EH (cell line): ENCODE results near the gene HIPK2.
"Not testable (repeated sequence)": the region's sequence is repeated elsewhere in the genome, so short reads cannot be mapped to it uniquely, and the experiment has no call there.

Experiments
- DNase-seq: peaks from one replicate; pipeline ENCODE4 v3.0.0-alpha.2; 2015; ENCODE audit warnings: low read depth

The HIPK2 gene

DNA sequence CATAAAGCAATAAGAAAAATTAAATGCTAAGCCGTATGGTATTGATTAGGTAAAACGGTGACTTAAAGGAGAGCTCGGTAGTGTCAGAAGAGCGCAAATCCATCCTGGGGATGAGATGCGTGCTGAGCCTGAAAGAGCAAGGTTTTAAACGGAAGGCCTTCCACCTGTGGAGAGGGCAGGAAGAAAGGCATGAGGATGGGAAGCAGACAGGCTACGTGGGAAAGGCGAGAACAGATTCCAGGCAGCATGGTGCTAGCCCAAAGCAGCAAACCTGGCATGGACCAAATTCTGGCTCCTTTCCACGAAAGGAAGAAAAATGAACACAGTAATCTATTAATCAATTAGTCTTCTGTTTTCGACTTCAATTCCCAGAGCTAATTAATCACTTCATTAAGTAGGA, 103.5 kb downstream of the HIPK2 start:
- DNase-seq: no peak

DNA sequence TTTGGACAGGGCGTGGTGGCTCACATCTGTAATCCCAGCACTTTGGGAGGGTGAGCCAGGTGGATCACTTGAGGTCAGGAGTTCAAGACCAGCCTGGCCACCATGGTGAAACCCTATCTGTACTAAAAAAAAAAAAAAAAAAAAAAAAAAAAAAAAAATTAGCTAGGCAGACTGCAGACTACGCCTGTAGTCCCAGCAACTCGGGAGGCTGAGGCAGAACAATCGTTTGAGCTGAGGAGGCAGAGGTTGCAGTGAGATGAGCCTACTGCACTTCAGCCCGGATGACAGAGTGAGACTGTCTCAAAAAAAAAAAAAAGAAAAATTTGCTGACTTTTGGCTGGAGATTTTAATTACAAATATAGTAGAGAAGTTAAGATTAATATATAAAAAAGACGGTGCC, 104.0 kb downstream of the HIPK2 start:
- no peak for DNase-seq

DNA sequence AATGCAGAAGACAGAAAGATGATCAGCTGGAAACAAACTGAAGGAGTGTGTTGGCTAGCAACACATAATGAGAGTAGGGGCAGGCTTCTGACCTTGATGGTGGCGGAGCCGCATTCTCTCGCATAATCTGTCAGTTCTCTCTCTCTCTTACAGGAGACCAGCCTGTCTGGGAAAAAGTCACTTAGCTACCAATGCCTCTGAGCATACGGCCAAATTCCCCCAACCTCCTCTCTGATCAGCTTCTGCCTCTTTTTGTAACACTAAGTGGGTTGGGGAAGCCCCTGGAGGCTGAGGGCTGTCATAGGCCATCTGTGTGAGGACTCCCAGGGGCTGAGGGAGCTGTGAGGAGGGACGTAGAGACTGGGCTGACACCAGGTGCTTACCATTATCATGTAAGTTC, 104.6 kb downstream of the HIPK2 start:
- no peak for DNase-seq

DNA sequence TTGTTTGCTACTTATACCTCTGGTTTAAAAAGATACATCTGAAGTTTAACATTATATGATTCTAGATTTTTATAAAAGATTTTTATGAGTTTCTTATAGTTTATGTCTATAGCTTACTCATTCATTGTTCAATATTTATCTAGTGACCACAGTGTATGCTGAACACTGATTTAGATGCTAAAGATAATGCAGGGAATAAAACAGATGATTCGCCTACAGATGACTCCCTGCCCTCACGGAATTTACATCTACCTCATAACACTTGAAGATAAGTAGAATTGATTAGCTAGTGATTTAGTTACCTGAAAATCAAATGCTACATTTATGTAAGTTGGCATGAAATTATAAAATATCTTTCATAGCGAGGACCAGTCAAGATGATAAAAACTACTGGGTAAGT, 105.8 kb downstream of the HIPK2 start:
- DNase-seq: peak; percentile 45

DNA sequence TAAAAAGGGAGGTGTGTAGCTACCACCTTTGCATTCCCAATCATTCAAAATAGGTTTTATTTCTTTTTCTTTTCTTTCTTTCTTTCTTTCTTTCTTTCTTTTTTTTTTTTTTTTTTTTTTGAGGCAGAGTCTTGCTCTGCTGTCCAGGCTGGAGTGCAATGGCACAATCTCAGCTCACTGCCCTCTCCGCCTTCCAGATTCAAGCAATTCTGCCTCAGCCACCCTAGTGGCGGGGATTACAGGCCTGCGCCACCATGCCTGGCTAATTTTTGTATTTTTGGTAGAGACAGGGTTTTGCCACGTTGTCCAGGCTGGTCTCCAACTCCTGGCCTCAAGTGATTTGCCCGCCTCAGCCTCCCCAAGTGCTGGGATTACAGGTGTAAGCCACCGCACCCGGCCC, 107.1 kb downstream of the HIPK2 start:
- not testable (repeated sequence) for DNase-seq

DNA sequence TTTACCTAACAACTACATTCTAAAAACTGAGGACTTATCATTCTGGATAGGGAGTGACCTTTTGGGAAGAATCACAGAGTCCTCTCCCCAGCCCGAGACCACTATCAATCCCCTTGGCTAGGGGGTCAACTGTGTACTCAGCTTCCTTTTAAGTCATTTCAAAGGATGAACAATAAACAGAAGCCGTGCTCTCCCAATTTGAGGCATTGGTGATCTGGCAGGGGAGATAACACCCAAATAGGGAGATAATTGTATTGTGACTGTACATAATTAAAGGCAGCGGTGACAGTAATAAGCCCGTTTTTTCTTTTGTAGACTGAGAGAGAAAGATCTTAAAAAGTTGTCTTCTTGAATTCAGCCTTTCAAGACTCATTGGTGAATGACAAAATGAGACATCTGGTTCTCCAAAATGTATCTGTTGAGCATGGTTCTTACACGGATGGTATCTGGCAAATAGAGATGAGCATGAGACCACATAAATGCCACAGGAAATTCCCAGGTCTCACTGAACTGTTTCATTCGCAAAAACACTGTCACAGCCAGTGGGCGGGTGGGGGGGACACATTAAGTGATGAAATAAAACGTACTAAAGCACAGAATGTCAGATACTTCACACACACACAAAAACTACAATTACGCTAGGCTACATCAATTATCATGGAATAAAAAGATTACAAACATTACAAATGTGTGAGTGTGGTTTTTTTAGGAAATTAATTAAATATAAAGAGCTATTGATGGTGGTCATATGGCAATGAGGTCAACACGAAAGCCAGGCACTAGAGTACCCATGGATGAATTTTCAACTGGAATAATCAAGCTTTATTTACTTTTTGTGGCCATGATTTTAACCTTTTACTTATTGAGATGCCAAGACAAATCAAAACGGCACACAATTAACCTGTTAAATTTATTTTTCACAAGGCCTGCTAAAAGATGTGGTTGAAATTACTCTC, 108.4 kb downstream of the HIPK2 start:
- no peak for DNase-seq

DNA sequence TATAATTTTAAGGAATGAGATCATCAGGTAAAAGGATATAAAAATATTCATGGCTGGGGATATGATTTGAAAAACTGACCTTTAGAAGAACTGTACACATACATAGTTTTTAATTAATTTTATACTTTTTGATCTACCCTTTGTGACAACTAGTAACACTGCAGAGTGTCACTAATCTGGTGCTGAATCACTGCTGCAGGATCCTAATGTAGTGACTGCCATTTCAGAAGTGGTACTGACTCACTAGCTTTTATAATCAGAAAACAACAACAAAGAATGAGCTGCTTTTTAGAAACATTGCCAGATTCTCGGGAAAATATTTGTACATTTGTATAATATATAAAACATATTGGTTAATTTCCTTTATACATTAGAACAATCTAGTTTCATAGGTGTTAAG, 110.4 kb downstream of the HIPK2 start:
- DNase-seq: no peak

DNA sequence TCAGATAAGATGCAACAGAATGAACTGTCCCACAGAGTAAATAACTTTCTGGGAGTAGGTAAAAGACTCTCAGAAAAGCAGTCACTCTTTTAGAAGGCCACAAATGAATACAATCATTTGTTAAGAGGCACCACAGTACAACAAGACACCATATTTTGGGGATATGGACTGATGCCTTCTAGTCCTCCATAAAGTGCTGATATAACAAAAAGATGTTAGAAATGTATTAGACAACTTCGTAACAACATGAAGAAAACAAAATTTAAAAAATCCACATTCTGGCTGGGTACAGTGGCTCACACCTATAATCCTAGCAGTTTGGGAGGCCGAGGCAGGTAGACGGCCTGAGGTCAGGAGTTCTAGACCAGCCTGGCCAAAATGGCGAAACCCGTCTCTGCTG, 111.3 kb downstream of the HIPK2 start:
- no peak for DNase-seq

DNA sequence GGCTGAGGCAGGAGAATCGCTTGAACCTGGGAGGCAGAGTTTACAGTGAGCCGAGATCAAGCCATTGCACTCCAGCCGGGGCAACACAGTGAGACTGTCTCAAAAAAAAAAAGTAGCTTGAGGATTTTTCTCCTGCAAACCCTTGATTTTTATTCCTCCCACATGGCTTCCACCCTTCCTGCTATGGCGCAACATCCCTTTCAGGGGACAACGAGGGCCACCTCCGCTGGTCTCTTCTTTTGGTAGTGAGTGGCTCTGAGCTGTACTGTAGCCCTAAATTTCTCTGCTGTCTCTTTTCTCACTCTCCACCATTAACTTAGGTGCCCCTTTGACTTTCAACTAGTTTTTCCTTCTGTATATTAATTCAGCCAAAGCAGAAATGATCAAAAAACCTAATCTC, 113.4 kb downstream of the HIPK2 start:
- no peak for DNase-seq

DNA sequence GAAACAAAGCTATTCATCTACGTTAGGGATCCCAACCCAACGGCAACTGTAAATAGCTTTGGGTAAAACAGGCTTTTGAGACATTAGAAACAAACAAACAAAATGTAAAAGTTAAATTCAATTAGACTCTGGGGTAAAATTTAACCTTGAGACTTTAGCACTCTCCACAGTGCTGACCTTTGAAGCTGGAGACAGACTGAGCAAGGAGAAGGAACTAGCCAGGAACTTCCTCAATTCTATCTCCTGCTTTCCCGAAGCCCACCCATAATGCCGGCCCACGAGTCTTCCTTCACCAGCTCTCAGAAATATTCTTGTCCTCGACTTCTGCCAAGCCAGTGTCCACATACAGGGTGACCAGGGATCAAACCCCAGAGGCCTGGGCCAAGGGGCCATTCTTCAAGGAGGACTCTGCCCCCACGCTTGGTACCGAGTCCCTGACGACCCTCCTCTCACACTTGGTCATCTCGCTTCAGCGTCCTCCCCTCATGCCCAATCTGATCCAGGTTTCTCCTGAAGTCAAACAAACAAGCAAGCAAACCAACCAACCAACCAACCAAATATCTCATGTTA, 114.1 kb downstream of the HIPK2 start:
- no peak for DNase-seq

DNA sequence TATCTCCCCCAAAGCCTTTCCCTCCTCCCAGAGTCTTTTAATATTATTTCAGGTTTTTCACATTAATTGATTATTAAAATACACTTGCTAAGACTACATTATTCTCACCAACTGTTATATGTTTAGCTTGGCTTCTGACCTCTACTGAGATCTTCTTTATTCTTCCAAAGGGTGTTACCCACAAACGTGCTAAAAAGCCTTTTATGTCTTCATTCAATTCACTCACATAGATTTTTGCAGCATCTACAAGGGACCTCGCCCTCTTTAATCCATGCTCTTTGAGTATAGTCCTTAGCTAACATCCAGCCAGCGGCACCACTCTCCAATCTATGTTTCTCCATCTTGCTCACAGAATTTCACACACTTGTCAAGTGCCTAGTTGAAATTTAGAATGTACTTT, 115.9 kb downstream of the HIPK2 start:
- DNase-seq: no peak

DNA sequence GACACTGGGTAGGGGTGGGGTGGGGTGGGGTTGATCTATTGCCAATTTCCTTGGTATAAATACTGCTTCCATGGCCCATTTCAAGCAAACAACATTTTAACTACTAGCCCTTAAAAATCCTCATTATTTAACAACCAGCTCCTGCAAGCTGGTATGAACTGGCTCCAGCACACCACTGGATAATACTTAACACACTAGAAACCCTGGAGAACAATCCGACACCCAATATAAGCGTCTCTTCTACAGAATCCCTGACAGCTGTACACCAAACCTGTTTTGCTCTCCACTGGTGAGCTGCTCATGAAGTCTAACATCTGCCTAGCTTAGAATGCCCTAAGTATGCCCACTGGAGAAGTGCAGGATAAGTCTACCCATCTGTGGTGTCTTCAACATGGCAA, 116.8 kb downstream of the HIPK2 start:
- DNase-seq: no peak

DNA sequence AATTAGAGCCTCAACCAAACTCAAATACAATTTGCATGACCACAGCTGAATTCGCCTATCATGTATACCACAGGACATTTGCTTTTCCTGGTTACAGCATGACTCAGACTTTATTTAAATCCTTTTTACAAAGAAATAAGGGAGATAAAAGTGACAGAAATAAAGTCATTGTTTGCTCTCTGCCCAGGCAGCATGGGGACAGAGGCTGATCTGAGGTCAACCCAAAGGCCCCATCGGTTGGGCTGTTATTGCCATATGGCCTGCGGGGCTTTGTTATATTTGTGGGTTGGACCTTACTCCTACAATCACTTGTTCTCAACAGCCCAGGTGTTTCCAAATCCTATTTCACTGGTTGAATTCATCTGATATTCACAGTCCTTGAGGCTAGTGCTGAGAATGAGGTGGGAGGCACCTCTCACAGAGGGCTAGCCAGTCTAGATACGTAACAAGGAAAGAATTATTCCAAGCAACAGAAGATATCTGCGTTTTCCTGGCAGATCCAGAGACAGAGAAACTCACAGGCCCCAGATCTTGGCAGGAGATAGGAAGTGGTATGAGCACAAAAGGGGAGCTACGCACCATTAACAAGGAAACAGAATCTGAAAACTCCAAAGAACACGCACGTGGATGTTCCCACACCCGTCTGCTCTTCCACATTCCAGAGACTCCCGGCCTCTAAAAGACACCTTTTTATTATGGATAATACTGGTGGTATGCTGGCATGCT, 117.3 kb downstream of the HIPK2 start:
- no peak for DNase-seq

DNA sequence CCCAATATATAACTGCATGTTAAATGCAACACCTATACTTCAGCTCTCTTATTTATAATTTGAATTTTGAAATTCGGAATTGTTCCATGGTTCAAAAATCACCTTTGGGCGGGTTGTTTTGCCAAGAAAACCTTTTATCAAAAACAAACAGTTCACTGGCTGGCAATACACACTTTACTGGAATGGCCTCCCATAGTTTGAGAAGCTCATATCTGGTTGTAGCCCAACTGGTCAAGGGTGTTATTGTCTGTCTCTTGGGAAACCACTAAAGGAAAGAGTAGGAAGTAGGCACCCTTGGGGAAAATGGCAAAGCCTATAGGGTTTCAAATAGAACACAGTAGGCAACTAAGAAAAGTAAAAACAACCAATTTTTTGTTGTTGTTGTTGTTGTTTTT, 117.9 kb downstream of the HIPK2 start:
- DNase-seq: no peak

DNA sequence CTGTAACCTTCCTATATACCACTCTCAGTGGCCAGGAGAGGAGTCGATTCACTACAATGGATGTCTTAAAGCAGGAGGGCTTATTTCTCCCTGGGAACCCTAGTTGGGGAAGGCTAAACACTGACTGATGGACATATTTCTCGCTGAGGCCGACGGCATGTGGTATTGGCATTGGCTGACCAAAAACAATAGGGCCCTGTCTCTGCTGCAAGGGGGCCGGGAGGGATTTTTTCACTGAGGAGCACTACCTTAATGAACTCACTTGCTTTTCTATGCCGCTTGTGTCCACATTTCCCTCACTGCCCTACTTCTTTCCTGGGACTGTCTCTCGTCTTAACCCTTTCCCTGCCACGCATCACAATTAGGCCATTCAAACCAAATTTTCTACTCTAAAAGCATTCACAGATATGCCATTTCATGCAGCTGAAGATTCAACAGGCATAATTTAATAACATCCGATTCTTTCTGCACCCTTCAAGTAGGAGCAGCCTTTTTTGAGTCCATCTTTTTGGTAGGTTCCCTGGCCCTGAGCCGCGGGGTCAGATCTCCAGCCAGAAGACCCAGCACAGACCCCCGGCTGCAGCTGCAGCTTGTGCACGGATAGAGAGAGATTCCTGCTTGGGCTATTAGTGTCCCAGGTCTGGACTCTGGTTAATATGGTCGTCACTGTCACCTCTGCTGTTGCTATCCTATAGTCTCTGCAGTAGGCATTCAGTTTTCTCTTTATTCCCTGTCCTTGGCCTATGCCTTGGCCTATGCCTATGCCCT, 118.7 kb downstream of the HIPK2 start:
- DNase-seq: no peak

DNA sequence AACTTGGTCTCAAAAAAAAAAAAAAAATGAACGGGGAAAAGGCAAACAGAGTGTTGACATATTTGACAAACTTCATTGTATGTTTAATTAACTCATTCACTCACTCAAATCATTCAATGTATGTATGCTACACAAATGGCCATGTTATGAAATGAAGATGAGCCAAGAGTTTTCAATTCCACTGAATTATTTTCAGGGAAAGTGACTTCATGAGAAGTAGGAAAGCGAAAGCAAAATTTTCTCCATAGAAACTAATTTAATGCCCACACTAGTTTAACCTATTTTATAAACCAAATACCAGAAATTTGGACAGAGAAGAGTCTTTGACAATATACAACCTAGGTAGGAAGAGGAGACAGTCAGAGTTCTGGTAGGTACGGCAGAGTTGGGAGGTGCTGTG, 119.5 kb downstream of the HIPK2 start:
- no peak for DNase-seq

DNA sequence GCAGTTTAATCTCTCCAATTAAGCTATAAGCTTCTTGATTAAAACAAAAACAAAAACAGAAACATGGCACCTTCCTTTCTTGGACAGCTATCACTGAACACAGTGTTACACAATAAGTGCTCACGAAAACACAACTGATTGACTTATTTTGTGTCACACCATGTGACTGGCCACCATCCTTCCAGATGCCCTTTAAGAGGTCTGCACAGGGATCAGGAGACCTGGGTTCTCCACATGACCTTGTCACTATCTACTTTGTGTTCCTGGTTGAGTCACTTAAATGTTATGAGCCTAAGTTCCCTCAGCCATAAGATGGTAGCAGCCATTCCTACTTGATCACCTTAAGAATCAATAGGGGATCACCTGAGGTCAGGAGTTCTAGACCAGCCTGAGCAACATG, 120.1 kb downstream of the HIPK2 start:
- DNase-seq: no peak

DNA sequence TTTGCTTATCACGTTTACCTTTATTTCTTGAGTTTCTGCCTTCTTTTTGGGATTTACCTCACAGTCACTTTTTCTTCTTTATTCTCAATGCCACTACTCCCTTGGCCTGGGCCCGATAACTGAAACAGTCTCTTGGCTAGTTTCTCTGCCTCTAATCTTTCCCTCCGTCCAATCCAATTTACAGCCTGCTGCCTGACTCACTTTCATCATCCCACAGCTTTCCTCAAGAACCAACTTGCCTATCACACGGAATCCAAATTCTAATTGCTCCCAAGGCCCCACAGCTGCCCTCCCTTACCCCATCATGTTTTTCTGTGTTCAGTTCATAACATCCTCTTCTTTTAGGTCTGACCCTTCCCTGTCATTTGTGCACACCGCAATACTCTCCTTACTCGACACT, 121.4 kb downstream of the HIPK2 start:
- no peak for DNase-seq

DNA sequence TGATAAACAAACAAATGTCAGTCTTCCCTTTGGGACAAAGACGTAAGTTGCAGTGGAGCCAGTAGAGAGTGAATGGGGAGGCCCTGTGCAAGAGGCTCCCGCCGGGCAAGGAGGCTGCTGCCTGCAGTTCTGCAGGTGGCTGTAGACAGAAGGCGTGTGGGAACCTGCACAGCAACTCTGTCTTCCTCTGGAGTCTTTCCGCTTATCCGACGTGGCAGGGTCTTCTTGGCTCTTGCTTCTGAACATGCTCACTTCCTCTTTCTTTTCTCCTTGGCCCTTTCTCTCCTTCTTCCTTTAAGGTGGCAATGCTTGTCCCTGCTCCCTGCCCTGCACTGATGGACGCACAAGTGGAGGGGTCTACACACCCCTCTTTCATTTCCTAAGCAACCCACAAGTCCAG, 122.5 kb downstream of the HIPK2 start:
- no peak for DNase-seq

DNA sequence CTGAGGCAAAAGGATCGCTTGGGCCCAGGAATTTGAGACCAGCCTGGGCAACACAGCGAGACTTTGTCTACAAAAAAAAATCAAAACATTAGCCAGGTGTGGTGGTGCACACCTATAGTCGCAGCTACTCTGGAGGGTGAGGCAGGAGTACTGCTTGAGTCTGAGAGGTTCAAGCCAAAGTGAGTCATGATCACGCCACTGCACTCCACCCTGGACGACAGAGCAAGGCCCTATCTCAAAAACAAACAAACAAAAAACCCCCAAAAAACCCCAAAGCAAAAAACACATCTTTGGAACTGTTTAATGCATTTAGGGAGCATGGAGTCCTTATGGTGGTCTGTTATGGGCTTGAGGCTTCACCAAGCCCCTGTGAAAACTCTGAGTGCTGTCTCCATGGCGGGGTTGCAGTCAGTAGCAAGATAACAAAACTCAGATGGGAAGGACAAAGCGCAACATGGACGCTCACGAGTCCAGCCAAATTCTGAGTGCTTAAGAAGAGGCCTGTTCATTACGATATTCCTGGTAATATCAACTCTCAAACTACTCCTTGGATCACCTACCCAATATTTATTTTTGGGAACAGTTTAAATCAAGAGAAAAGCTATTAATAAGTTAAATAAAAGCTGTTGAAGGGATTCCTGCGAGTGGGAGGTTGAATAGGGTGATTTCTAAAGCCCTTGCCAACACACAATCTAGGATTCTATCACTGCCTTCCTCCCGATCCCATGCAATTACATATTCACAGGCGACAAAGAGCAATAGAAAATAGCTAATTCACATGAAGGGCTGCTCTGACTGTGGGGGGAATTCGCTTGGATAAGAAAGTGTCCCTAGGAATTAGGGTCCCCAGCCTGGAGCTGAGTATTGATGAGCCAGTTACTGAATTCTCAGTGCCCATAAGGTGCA, 123.3 kb downstream of the HIPK2 start:
- DNase-seq: no peak

DNA sequence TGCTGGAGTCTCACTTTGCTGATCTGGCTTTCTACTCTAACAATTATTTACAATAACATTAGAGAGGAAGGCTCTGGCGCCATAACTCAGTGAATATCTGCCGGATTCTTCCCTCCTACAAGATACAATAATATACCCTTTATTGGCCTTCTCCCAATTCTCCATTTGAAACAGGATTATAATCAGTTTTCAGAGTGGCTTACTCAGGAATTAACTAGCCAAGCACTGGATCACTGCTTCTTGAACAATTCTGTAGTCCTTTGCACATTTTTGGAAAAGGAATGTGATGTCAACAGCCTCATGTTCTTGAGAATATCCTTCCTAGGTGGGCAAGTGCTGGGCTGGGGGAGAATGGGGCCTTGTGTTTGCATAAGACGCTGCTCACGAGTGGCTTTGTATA, 125.9 kb downstream of the HIPK2 start:
- no peak for DNase-seq
